Coronary artery (tissue), 2 donors: Measurements from ENCODE around the gene CACNA1B.

ENCODE experiments used
- DNase-seq: peaks from one replicate; pipeline ENCODE4 v3.0.0-alpha.2; 2017; ENCODE audit warnings: low spot score
- H3K27ac ChIP-seq, 2 donors: fragments of 200-600 bp; sonication (generic); one replicate each; pipeline ENCODE4 v1.5.1; 2016 to 2019
- H3K4me3 ChIP-seq: fragments of 200-600 bp; sonication (generic); 2 replicates; pipeline ENCODE4 v1.5.1; 2016; ENCODE audit warnings: mild to moderate bottlenecking, moderate library complexity
- CTCF ChIP-seq: fragments of 200-600 bp; sonication (generic); IDR thresholded peaks from one replicate; pipeline ENCODE4 v1.5.1; 2019; ENCODE audit warnings: antibody characterized with exemption

Gene CACNA1B

GRCh38 chr9:137876781-137877386 lies 698 bp upstream of the CACNA1B start:
- H3K4me3 ChIP-seq, result no peak overlapping the region
- no peak for DNase-seq
- TF ChIP-seq CTCF, result no peak
- H3K27ac ChIP-seq, result no peak overlapping the region

DNA sequence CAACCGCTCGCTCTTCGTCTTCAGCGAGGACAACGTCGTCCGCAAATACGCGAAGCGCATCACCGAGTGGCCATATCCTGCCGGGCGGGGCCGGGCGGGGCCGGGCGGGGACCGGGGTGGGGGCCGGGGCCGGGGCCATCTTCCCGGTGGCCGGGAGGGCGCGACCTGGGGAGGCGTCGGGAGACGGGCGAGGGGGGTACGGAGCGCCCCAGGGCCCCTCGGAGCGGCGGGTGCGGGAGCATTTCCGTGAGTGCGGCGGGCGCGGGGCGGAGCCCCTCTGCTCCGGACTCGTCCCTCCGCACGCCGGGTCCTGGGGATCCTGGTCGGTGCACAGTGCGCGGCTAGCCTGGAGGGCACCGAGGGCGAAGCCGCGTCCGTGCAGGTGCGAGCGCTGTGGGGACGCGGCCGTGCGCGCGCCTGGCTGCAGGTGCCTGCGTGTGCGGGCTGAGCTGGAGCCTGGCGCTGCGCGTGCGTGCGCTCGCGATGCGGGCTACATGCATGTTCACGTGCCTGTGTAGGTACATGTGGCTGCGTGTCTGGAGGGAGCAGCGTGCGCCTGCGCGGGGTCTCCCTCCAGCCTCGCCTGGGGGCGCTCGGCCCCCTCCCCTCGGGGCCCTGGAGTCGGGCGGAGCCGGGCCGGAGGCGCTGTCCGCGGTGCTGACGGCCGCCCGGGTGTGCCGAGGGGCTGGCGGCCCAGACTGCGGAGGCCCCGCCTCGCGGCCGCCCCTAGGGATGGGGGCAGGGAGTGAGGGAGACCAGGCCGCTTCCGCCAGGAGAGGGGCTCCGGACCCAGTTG lies 762 bp downstream of the CACNA1B start:
- Histone ChIP-seq H3K27ac (no peak overlapping the region), H3K4me3 (peak overlapping the region; percentile 63)
- TF ChIP-seq CTCF, result no peak
- no peak for DNase-seq

DNA sequence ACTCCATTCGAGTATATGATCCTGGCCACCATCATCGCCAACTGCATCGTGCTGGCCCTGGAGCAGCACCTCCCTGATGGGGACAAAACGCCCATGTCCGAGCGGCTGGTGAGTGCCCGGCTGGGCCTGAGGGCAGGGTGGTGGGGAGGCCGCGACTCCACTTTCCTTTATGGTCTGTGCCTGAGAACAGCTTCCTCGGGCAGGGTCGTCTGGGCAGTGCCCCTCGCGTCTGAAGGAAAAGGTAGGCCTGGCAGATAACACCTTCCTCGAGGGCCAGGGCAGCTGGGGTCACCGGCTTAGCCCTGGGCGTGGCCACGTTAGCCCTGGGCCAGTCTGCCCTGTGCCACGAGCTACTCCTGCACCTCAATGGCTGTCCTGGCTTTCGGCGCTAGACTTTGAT lies 1.5 kb downstream of the CACNA1B start:
- TF ChIP-seq CTCF, result no peak
- no peak for DNase-seq
- Histone ChIP-seq H3K27ac (no peak overlapping the region), H3K4me3 (peak overlapping the region; percentile 63)

DNA sequence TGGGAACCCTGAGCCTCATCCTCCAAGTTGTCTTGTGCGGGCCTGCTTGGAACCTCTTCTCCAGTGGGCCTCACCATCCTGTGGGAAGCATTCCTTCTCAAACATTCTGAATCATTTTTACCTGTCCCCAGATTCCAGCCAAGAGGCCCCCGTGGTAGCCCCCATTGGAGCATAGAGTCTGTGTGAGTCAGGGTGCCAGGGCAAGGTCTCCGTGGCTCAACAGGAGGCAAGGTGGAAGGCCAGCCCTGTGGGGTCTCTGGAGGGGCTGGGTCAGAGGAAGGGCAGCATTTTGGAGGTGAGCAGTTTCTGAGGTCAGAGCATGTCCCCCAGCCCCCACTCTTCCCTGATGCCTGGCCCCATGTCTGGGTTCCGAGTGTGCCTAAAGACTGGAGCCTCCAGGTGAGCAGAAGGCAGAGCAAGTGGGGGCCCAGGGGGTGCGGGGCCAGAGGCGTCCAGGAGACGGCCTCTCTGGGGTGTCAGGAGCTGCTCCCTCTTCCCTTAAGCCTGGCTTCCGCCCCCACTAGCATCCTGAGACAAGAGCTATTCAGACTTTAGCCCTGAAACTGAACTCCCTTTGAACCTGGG lies 2.1 kb downstream of the CACNA1B start:
- TF ChIP-seq CTCF, result no peak
- H3K4me3 ChIP-seq, result no peak overlapping the region
- no peak overlapping the region for H3K27ac ChIP-seq
- DNase-seq, result no peak

GRCh38 chr9:137880160-137880975 lies 2.8 kb downstream of the CACNA1B start:
- Histone ChIP-seq H3K27ac (no peak overlapping the region), H3K4me3 (no peak overlapping the region)
- no peak for TF ChIP-seq CTCF
- no peak for DNase-seq

DNA sequence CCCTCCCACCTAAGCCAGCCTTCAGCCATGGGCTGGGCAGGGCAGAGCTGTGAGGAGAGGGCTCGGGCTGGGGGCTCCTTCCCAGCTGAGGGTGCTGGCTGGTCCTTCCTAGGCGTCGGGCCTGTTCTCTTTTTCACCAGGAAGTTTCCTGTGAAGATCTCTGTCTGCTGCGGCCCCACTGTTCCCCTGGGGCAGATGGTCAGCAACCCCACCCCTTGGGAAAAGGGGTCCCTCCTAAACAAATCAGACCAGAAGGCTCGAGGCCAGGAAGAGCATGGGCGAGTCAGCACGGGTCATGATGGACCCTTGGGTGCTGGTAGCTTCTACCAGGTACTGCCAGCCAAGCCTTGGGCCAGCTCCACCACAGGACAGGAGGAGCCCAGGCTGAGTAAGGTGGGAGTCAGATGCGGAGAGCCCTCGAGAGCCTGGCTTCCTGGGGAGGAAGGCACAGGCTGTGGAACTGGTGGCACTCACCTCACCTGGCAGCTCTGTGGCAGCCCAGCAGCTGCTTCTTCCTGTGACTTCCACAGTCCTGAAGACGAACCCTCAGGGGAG lies 3.5 kb downstream of the CACNA1B start:
- DNase-seq, result no peak

More for the DNA sequence above, 3.5 kb downstream of the CACNA1B start:
- TF ChIP-seq CTCF, result no peak
- no peak overlapping the region for H3K4me3 ChIP-seq
- no peak overlapping the region for H3K27ac ChIP-seq
